ENCODE measurements around the gene TSPYL2. TPM values are rescaled to one million over a fixed set of nuclear protein-coding genes. Genes with fewer than 3 reads are reported as not detected.

The TSPYL2 gene
- total RNA-seq, 1 donor = 15.9 TPM

GRCh38 chrX:53076671-53077070 lies 5.5 kb upstream of the TSPYL2 start:
- DNase-seq (ENCODE audit: insufficient read length, low spot score, missing footprints) = no peak
- Histone ChIP-seq H3K27me3 (ENCODE audit: insufficient read depth, low read length) (peaks cover 2% of the 10 kb centered on the region), H3K9me3 (ENCODE audit: low read depth, low read length) (no peaks in the 10 kb centered on the region), H3K4me1 (ENCODE audit: insufficient read depth, low read length) (peaks cover 8% of the 10 kb centered on the region), H4K20me1 (ENCODE audit: insufficient read depth, low read length) (peaks cover 3% of the 10 kb centered on the region), H3K79me2 (ENCODE audit: insufficient read depth, low read length) (peaks cover 3% of the 10 kb centered on the region), H2AFZ (ENCODE audit: low read length) (no peak overlapping the region), H3K4me3 (ENCODE audit: insufficient read depth, low read length) (no peak overlapping the region), H3K36me3 (ENCODE audit: insufficient read depth, low read length) (no peaks in the 10 kb centered on the region), H3K4me2 (ENCODE audit: insufficient read depth, low read length) (no peak overlapping the region), H3K27ac (ENCODE audit: low read depth, low read length) (no peak overlapping the region)
- TF ChIP-seq CTCF (IDR thresholded peaks at IDR 0.05; ENCODE audit: extremely low read depth, low read depth, low read length) = no peak

GRCh38 chrX:53077207-53078197 lies 4.7 kb upstream of the TSPYL2 start:
- peaks cover 5% of the 10 kb centered on the region for H3K4me1 ChIP-seq (ENCODE audit: insufficient read depth, low read length)
- no peaks in the 10 kb centered on the region for H3K9me3 ChIP-seq (ENCODE audit: low read depth, low read length)
- H3K79me2 ChIP-seq (ENCODE audit: insufficient read depth, low read length) = peaks cover 1% of the 10 kb centered on the region
- no peak for TF ChIP-seq CTCF (IDR thresholded peaks at IDR 0.05; ENCODE audit: extremely low read depth, low read depth, low read length)
- no peak overlapping the region for H3K4me3 ChIP-seq (ENCODE audit: insufficient read depth, low read length)
- no peaks in the 10 kb centered on the region for H4K20me1 ChIP-seq (ENCODE audit: insufficient read depth, low read length)
- no peak overlapping the region for H3K27ac ChIP-seq (ENCODE audit: low read depth, low read length)
- no peak overlapping the region for H3K4me2 ChIP-seq (ENCODE audit: insufficient read depth, low read length)
- H3K36me3 ChIP-seq (ENCODE audit: insufficient read depth, low read length) = no peaks in the 10 kb centered on the region
- no peak for DNase-seq (ENCODE audit: insufficient read length, low spot score, missing footprints)
- H2AFZ ChIP-seq (ENCODE audit: low read length) = no peak overlapping the region
- peaks cover 2% of the 10 kb centered on the region for H3K27me3 ChIP-seq (ENCODE audit: insufficient read depth, low read length)

DNA sequence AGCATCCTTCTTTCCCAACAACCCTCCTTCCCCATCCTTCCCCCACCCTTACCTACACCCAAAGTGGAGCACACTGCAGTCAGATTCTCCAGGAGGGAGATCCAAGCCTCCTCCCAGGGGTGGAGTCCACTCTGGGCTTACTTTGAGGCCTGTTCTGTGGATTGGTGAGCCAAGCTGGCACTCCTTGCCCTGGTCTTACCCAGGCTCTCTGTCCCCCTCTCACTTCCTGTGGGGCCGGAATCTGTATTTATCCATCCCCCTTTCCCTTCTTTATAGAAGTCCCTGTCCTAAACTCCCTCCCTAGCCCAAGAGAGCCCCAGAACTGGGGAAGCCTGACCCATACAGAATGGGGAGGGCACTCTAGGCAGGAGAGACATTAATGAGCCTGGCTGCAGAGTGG lies 3.2 kb upstream of the TSPYL2 start:
- no peak overlapping the region for H3K4me2 ChIP-seq (ENCODE audit: insufficient read depth, low read length)
- H3K27ac ChIP-seq (ENCODE audit: low read depth, low read length) = no peak overlapping the region
- TF ChIP-seq CTCF (IDR thresholded peaks at IDR 0.05; ENCODE audit: extremely low read depth, low read depth, low read length) = no peak
- H3K4me3 ChIP-seq (ENCODE audit: insufficient read depth, low read length) = no peak overlapping the region
- H3K4me1 ChIP-seq (ENCODE audit: insufficient read depth, low read length) = peaks cover 13% of the 10 kb centered on the region
- no peaks in the 10 kb centered on the region for H3K27me3 ChIP-seq (ENCODE audit: insufficient read depth, low read length)
- H4K20me1 ChIP-seq (ENCODE audit: insufficient read depth, low read length) = peaks cover 14% of the 10 kb centered on the region
- no peaks in the 10 kb centered on the region for H3K9me3 ChIP-seq (ENCODE audit: low read depth, low read length)
- peaks cover under 1% of the 10 kb centered on the region for H3K36me3 ChIP-seq (ENCODE audit: insufficient read depth, low read length)
- no peak for DNase-seq (ENCODE audit: insufficient read length, low spot score, missing footprints)
- peaks cover 16% of the 10 kb centered on the region for H3K79me2 ChIP-seq (ENCODE audit: insufficient read depth, low read length)
- H2AFZ ChIP-seq (ENCODE audit: low read length) = no peak overlapping the region
